ENCODE results near the gene STPG3. TPM values are rescaled to one million over a fixed set of nuclear protein-coding genes. Genes with fewer than 3 reads are reported as not detected.

Gene STPG3
- total and polyA plus RNA-seq, 2 experiments from 2014 or later: not detected

DNA sequence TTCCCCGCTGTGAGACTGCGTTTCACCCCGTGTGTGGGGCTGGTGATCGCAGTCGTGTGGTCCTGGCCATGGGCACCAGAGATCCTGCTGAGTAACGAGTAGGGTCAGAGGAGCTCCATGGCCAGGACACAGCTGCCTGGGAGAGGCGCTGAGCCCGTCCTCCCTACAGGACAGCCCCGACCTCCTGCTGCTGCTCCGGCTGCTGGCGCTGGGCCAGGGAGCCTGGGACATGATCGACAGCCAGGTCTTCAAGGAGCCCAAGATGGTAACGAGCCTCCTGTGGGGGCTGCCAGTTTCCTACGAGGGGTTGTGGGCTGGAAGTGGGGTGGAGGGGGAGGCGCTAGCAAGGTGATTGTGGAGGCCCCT is 15.1 kb downstream of the STPG3 start:
- Histone ChIP-seq H3K4me2 (no peak overlapping the region), H3K79me2 (replicated peaks; ENCODE audit: insufficient read depth) (no peaks in the 10 kb centered on the region), H3F3A (replicated peaks; ENCODE audit: low read depth) (0 out of 2 replicates have a peak, but pooled peaks cover 4% of the 10 kb centered on the region), H3K9me2 (ENCODE audit: insufficient read depth) (no peaks in the 10 kb centered on the region), H3K36me3 (ENCODE audit: insufficient read depth) (peaks cover 10% of the 10 kb centered on the region; the same call in 1 of the 2 replicates), H3K4me1 (ENCODE audit: insufficient read depth) (no peaks in the 10 kb centered on the region), H4K20me1 (replicated peaks; ENCODE audit: insufficient read depth) (0 out of 2 replicates have a peak, but pooled peaks cover 9% of the 10 kb centered on the region), H2AFZ (no peak overlapping the region), H3K4me3 (no peak overlapping the region), H3K27me3 (ENCODE audit: insufficient read depth) (no peaks in the 10 kb centered on the region), H3K27ac (ENCODE audit: low read depth) (no peak overlapping the region)
- TF ChIP-seq NANOG (IDR thresholded peaks at IDR 0.05; ENCODE audit: borderline replicate concordance) (no peak), EZH2phosphoT487 (IDR thresholded peaks at IDR 0.05; ENCODE audit: unreplicated experiment) (no peak), STAT1 (IDR thresholded peaks at IDR 0.05; ENCODE audit: unreplicated experiment) (no peak), CREB1 (CRISPR knock-in tag; IDR thresholded peaks at IDR 0.05; ENCODE audit: low read depth) (no peak), POLR2AphosphoS5 (IDR thresholded peaks at IDR 0.05; ENCODE audit: low read depth) (no peak)
- TF ChIP-seq, protein P1, sequence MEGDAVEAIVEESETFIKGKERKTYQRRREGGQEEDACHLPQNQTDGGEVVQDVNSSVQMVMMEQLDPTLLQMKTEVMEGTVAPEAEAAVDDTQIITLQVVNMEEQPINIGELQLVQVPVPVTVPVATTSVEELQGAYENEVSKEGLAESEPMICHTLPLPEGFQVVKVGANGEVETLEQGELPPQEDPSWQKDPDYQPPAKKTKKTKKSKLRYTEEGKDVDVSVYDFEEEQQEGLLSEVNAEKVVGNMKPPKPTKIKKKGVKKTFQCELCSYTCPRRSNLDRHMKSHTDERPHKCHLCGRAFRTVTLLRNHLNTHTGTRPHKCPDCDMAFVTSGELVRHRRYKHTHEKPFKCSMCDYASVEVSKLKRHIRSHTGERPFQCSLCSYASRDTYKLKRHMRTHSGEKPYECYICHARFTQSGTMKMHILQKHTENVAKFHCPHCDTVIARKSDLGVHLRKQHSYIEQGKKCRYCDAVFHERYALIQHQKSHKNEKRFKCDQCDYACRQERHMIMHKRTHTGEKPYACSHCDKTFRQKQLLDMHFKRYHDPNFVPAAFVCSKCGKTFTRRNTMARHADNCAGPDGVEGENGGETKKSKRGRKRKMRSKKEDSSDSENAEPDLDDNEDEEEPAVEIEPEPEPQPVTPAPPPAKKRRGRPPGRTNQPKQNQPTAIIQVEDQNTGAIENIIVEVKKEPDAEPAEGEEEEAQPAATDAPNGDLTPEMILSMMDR (conservative IDR thresholded peaks at IDR 0.05; ENCODE audit: low read depth in 2 of 2): no peak
- TF ChIP-seq, protein P2, sequence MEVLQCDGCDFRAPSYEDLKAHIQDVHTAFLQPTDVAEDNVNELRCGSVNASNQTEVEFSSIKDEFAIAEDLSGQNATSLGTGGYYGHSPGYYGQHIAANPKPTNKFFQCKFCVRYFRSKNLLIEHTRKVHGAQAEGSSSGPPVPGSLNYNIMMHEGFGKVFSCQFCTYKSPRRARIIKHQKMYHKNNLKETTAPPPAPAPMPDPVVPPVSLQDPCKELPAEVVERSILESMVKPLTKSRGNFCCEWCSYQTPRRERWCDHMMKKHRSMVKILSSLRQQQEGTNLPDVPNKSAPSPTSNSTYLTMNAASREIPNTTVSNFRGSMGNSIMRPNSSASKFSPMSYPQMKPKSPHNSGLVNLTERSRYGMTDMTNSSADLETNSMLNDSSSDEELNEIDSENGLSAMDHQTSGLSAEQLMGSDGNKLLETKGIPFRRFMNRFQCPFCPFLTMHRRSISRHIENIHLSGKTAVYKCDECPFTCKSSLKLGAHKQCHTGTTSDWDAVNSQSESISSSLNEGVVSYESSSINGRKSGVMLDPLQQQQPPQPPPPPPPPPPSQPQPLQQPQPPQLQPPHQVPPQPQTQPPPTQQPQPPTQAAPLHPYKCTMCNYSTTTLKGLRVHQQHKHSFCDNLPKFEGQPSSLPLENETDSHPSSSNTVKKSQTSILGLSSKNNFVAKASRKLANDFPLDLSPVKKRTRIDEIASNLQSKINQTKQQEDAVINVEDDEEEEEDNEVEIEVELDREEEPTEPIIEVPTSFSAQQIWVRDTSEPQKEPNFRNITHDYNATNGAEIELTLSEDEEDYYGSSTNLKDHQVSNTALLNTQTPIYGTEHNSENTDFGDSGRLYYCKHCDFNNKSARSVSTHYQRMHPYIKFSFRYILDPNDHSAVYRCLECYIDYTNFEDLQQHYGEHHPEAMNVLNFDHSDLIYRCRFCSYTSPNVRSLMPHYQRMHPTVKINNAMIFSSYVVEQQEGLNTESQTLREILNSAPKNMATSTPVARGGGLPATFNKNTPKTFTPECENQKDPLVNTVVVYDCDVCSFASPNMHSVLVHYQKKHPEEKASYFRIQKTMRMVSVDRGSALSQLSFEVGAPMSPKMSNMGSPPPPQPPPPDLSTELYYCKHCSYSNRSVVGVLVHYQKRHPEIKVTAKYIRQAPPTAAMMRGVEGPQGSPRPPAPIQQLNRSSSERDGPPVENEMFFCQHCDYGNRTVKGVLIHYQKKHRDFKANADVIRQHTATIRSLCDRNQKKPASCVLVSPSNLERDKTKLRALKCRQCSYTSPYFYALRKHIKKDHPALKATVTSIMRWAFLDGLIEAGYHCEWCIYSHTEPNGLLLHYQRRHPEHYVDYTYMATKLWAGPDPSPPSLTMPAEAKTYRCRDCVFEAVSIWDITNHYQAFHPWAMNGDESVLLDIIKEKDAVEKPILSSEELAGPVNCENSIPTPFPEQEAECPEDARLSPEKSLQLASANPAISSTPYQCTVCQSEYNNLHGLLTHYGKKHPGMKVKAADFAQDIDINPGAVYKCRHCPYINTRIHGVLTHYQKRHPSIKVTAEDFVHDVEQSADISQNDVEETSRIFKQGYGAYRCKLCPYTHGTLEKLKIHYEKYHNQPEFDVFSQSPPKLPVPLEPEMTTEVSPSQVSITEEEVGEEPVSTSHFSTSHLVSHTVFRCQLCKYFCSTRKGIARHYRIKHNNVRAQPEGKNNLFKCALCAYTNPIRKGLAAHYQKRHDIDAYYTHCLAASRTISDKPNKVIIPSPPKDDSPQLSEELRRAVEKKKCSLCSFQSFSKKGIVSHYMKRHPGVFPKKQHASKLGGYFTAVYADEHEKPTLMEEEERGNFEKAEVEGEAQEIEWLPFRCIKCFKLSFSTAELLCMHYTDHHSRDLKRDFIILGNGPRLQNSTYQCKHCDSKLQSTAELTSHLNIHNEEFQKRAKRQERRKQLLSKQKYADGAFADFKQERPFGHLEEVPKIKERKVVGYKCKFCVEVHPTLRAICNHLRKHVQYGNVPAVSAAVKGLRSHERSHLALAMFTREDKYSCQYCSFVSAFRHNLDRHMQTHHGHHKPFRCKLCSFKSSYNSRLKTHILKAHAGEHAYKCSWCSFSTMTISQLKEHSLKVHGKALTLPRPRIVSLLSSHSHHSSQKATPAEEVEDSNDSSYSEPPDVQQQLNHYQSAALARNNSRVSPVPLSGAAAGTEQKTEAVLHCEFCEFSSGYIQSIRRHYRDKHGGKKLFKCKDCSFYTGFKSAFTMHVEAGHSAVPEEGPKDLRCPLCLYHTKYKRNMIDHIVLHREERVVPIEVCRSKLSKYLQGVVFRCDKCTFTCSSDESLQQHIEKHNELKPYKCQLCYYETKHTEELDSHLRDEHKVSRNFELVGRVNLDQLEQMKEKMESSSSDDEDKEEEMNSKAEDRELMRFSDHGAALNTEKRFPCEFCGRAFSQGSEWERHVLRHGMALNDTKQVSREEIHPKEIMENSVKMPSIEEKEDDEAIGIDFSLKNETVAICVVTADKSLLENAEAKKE (CRISPR knock-in tag; IDR thresholded peaks at IDR 0.05): no peak
- TF ChIP-seq, protein P3, sequence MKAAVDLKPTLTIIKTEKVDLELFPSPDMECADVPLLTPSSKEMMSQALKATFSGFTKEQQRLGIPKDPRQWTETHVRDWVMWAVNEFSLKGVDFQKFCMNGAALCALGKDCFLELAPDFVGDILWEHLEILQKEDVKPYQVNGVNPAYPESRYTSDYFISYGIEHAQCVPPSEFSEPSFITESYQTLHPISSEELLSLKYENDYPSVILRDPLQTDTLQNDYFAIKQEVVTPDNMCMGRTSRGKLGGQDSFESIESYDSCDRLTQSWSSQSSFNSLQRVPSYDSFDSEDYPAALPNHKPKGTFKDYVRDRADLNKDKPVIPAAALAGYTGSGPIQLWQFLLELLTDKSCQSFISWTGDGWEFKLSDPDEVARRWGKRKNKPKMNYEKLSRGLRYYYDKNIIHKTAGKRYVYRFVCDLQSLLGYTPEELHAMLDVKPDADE (IDR thresholded peaks at IDR 0.05): no peak
- TF ChIP-seq, protein P4, sequence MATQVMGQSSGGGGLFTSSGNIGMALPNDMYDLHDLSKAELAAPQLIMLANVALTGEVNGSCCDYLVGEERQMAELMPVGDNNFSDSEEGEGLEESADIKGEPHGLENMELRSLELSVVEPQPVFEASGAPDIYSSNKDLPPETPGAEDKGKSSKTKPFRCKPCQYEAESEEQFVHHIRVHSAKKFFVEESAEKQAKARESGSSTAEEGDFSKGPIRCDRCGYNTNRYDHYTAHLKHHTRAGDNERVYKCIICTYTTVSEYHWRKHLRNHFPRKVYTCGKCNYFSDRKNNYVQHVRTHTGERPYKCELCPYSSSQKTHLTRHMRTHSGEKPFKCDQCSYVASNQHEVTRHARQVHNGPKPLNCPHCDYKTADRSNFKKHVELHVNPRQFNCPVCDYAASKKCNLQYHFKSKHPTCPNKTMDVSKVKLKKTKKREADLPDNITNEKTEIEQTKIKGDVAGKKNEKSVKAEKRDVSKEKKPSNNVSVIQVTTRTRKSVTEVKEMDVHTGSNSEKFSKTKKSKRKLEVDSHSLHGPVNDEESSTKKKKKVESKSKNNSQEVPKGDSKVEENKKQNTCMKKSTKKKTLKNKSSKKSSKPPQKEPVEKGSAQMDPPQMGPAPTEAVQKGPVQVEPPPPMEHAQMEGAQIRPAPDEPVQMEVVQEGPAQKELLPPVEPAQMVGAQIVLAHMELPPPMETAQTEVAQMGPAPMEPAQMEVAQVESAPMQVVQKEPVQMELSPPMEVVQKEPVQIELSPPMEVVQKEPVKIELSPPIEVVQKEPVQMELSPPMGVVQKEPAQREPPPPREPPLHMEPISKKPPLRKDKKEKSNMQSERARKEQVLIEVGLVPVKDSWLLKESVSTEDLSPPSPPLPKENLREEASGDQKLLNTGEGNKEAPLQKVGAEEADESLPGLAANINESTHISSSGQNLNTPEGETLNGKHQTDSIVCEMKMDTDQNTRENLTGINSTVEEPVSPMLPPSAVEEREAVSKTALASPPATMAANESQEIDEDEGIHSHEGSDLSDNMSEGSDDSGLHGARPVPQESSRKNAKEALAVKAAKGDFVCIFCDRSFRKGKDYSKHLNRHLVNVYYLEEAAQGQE (IDR thresholded peaks at IDR 0.05; ENCODE audit: unreplicated experiment): no peak
- H3K36me3 Mint-ChIP-seq (ENCODE audit: low read depth): peaks cover 37% of the 10 kb centered on the region
- H3K27me3 Mint-ChIP-seq (ENCODE audit: insufficient read depth, low read depth, poor library complexity): peaks cover 18% of the 10 kb centered on the region
- ATAC-seq (no peak), DNase-seq (ENCODE audit: low spot score) (no peak)
- peaks cover 4% of the 10 kb centered on the region; the same call in 2 of the 3 replicates for H3K4me1 Mint-ChIP-seq
- no peak overlapping the region for H3K4me3 Mint-ChIP-seq
- no peaks in the 10 kb centered on the region; the same call in 2 of the 3 replicates for H3K9me3 Mint-ChIP-seq
- H3K27ac Mint-ChIP-seq: no peak overlapping the region

All from GM23338 (cell line).